ENCODE data around the gene NTSR1. TPM values are rescaled to one million over a fixed set of nuclear protein-coding genes. Genes with fewer than 3 reads are reported as not detected.

NTSR1 gene
- polyA plus RNA-seq, 3 donors, result 1.2 to 3.0 (median 1.4) TPM

- no peak for DNase-seq (ENCODE audit: extremely low read depth in 1 of 11, low read depth in 9 of 11, low spot score in 4 of 11)
These were observed 92.8 kb downstream of the NTSR1 start for GRCh38 chr20:62801284-62802010.

GRCh38 chr20:62802026-62802712 is 93.5 kb downstream of the NTSR1 start:
- no peak for DNase-seq (ENCODE audit: extremely low read depth in 1 of 11, low read depth in 9 of 11, low spot score in 4 of 11)

GRCh38 chr20:62804021-62804626 is 95.5 kb downstream of the NTSR1 start:
- DNase-seq (ENCODE audit: extremely low read depth in 1 of 11, low read depth in 9 of 11, low spot score in 4 of 11), result no peak

GRCh38 chr20:62804627-62805154 is 96.1 kb downstream of the NTSR1 start, which contains the start of gene OGFR:
Gene OGFR, plus strand, starts transcription at chr20:62804835. Its CDS starts 25 bp downstream, at chr20:62804860.
- DNase-seq (ENCODE audit: extremely low read depth in 1 of 11, low read depth in 9 of 11, low spot score in 4 of 11), result no peak

- DNase-seq (ENCODE audit: extremely low read depth in 1 of 11, low read depth in 9 of 11, low spot score in 4 of 11), result no peak
These were observed 96.6 kb downstream of the NTSR1 start for GRCh38 chr20:62805155-62805710.

GRCh38 chr20:62805711-62806382 is 97.2 kb downstream of the NTSR1 start:
- DNase-seq (ENCODE audit: extremely low read depth in 1 of 11, low read depth in 9 of 11, low spot score in 4 of 11), result no peak

- DNase-seq (ENCODE audit: extremely low read depth in 1 of 11, low read depth in 9 of 11, low spot score in 4 of 11), result no peak
These were observed 97.9 kb downstream of the NTSR1 start for GRCh38 chr20:62806383-62807050.

GRCh38 chr20:62807444-62808210 is 99.0 kb downstream of the NTSR1 start:
- DNase-seq (ENCODE audit: extremely low read depth in 1 of 11, low read depth in 9 of 11, low spot score in 4 of 11), result no peak

- no peak for DNase-seq (ENCODE audit: extremely low read depth in 1 of 11, low read depth in 9 of 11, low spot score in 4 of 11)
These were observed 99.7 kb downstream of the NTSR1 start for GRCh38 chr20:62808211-62808865.

- no peak for DNase-seq (ENCODE audit: extremely low read depth in 1 of 11, low read depth in 9 of 11, low spot score in 4 of 11)
These were observed 101.1 kb downstream of the NTSR1 start for GRCh38 chr20:62809530-62810428.

GRCh38 chr20:62811320-62811719 is 102.7 kb downstream of the NTSR1 start:
- DNase-seq (ENCODE audit: extremely low read depth in 1 of 11, low read depth in 9 of 11, low spot score in 4 of 11), result no peak

- DNase-seq (ENCODE audit: extremely low read depth in 1 of 11, low read depth in 9 of 11, low spot score in 4 of 11), result no peak
These were observed 103.1 kb downstream of the NTSR1 start for GRCh38 chr20:62811720-62812119.

Other genes starting within 250 kb of the NTSR1 start
- gene GATA5, start 232.8 kb upstream of the NTSR1 start, polyA plus RNA-seq (ENCODE audit: insufficient read length in 3 of 3), result 10 to 100 TPM in 1 of 3 donors, 1 to 10 TPM in 2; 6.3 to 10.8 (median 8.0) TPM
- 10 to 100 TPM in 1 of 3 donors, 1 to 10 TPM in 2; 3.3 to 20.5 (median 4.2) TPM for gene SLCO4A1, start 66.3 kb upstream of the NTSR1 start, polyA plus RNA-seq (ENCODE audit: insufficient read length in 3 of 3)
- 10 to 100 TPM; 16.0 to 16.8 (median 16.4) TPM for gene MRGBP, start 87.6 kb downstream of the NTSR1 start, polyA plus RNA-seq (ENCODE audit: insufficient read length in 3 of 3)
- 10 to 100 TPM; 23.7 to 31.8 (median 31.1) TPM for gene OGFR, start 96.0 kb downstream of the NTSR1 start, polyA plus RNA-seq (ENCODE audit: insufficient read length in 3 of 3)
- gene COL9A3, start 108.2 kb downstream of the NTSR1 start, polyA plus RNA-seq (ENCODE audit: insufficient read length in 3 of 3), result 10 to 100 TPM; 14.5 to 27.3 (median 20.8) TPM
- gene TCFL5, start 153.0 kb downstream of the NTSR1 start, polyA plus RNA-seq (ENCODE audit: insufficient read length in 3 of 3), result 10 to 100 TPM; 12.1 to 15.6 (median 12.8) TPM
- 10 to 100 TPM; 61.4 to 74.1 (median 64.5) TPM for gene DIDO1, start 217.7 kb downstream of the NTSR1 start, polyA plus RNA-seq (ENCODE audit: insufficient read length in 3 of 3)
- 10 to 100 TPM; 53.6 to 55.9 (median 55.4) TPM for gene GID8, start 229.3 kb downstream of the NTSR1 start, polyA plus RNA-seq (ENCODE audit: insufficient read length in 3 of 3)
- gene SLC17A9, start 243.9 kb downstream of the NTSR1 start, polyA plus RNA-seq (ENCODE audit: insufficient read length in 3 of 3), result 1 to 10 TPM; 1.0 to 2.6 (median 2.0) TPM